KMS-11 (cell line): Measurements from ENCODE around the gene CDH13.

ENCODE experiments used
- H2AFZ ChIP-seq: fragments of 200-600 bp; sonication (generic); 2 replicates; pipeline ENCODE4 v1.6.1; 2016; ENCODE audit warnings: antibody characterized with exemption, mixed run types, low read depth
- H3K27ac ChIP-seq: fragments of 200-600 bp; sonication (generic); 2 replicates; pipeline ENCODE4 v1.6.1; 2016; ENCODE audit warnings: mild to moderate bottlenecking, mixed run types
- H3K27me3 ChIP-seq: fragments of 200-600 bp; sonication (generic); 2 replicates; pipeline ENCODE4 v1.6.1; 2017; ENCODE audit warnings: mild to moderate bottlenecking, low read depth, mixed run types, moderate library complexity; ENCODE audit not compliant: insufficient read depth
- H3K36me3 ChIP-seq: fragments of 200-600 bp; sonication (generic); 2 replicates; pipeline ENCODE4 v1.6.1; 2017; ENCODE audit warnings: mild to moderate bottlenecking, mixed run types; ENCODE audit not compliant: insufficient read depth
- H3K4me1 ChIP-seq: fragments of 200-600 bp; sonication (generic); 2 replicates; pipeline ENCODE4 v1.6.1; 2016; ENCODE audit warnings: mild to moderate bottlenecking, low read depth, mixed run types; ENCODE audit not compliant: poor library complexity, severe bottlenecking
- H3K4me2 ChIP-seq: fragments of 200-600 bp; sonication (generic); 2 replicates; pipeline ENCODE4 v1.7.0; 2016; ENCODE audit warnings: mild to moderate bottlenecking, mixed run types
- H3K4me3 ChIP-seq: fragments of 200-600 bp; sonication (generic); IDR thresholded peaks from 2 replicates; pipeline ENCODE4 v1.6.1; 2017; ENCODE audit warnings: low read depth, low read length, mixed read lengths; ENCODE audit not compliant: insufficient read depth
- H3K79me2 ChIP-seq: fragments of 200-600 bp; sonication (generic); 2 replicates; pipeline ENCODE4 v1.6.1; 2016; ENCODE audit warnings: low read depth, mixed run types; ENCODE audit not compliant: insufficient read depth
- H3K9ac ChIP-seq: fragments of 200-600 bp; sonication (generic); 2 replicates; pipeline ENCODE4 v1.6.1; 2016; ENCODE audit warnings: mild to moderate bottlenecking, mixed run types
- H4K20me1 ChIP-seq: fragments of 200-600 bp; sonication (generic); 2 replicates; pipeline ENCODE4 v1.6.1; 2016; ENCODE audit warnings: mild to moderate bottlenecking, mixed run types; ENCODE audit not compliant: insufficient read depth
- CTCF ChIP-seq: fragments of 200-600 bp; sonication (generic); conservative IDR thresholded peaks from 2 replicates; pipeline ENCODE4 v1.6.1; 2017; ENCODE audit warnings: low read depth, mild to moderate bottlenecking, antibody characterized with exemption, low read length, moderate library complexity, mixed read lengths

CDH13 gene

GRCh38 chr16:83682116-83682867 is 1055.5 kb downstream of the CDH13 start:
- no peaks in the 10 kb centered on the region for H3K4me1 ChIP-seq
- TF ChIP-seq CTCF, result no peak
- no peak overlapping the region for H3K9ac ChIP-seq
- H4K20me1 ChIP-seq, result no peaks in the 10 kb centered on the region
- H2AFZ ChIP-seq, result no peak overlapping the region
- H3K36me3 ChIP-seq, result no peaks in the 10 kb centered on the region
- H3K79me2 ChIP-seq, result no peaks in the 10 kb centered on the region
- H3K4me3 ChIP-seq, result no peak overlapping the region
- H3K27ac ChIP-seq, result no peak overlapping the region
- H3K4me2 ChIP-seq, result no peak overlapping the region
- no peaks in the 10 kb centered on the region for H3K27me3 ChIP-seq

- H3K36me3 ChIP-seq, result no peaks in the 10 kb centered on the region
- H4K20me1 ChIP-seq, result no peaks in the 10 kb centered on the region
- H3K4me3 ChIP-seq, result no peak overlapping the region
- H2AFZ ChIP-seq, result no peak overlapping the region
- H3K9ac ChIP-seq, result no peak overlapping the region
- H3K79me2 ChIP-seq, result no peaks in the 10 kb centered on the region
- no peak for TF ChIP-seq CTCF
- H3K4me2 ChIP-seq, result no peak overlapping the region
- H3K27ac ChIP-seq, result no peak overlapping the region
- no peaks in the 10 kb centered on the region for H3K4me1 ChIP-seq
- no peaks in the 10 kb centered on the region for H3K27me3 ChIP-seq
These were observed 1056.1 kb downstream of the CDH13 start for GRCh38 chr16:83682868-83683235.

- Histone ChIP-seq H3K36me3 (no peaks in the 10 kb centered on the region), H3K4me3 (no peak overlapping the region), H3K27ac (no peak overlapping the region), H3K27me3 (no peaks in the 10 kb centered on the region), H2AFZ (no peak overlapping the region), H3K4me2 (no peak overlapping the region), H3K4me1 (no peaks in the 10 kb centered on the region), H3K9ac (no peak overlapping the region), H3K79me2 (no peaks in the 10 kb centered on the region), H4K20me1 (no peaks in the 10 kb centered on the region)
- TF ChIP-seq CTCF, result no peak
These were observed 1058.9 kb downstream of the CDH13 start for GRCh38 chr16:83685615-83686165.

- H3K4me1 ChIP-seq, result no peaks in the 10 kb centered on the region
- H3K36me3 ChIP-seq, result no peaks in the 10 kb centered on the region
- H3K4me3 ChIP-seq, result no peak overlapping the region
- no peak overlapping the region for H3K27ac ChIP-seq
- no peak overlapping the region for H3K9ac ChIP-seq
- no peak overlapping the region for H2AFZ ChIP-seq
- no peak for TF ChIP-seq CTCF
- H3K79me2 ChIP-seq, result no peaks in the 10 kb centered on the region
- H3K4me2 ChIP-seq, result no peak overlapping the region
- no peaks in the 10 kb centered on the region for H3K27me3 ChIP-seq
- H4K20me1 ChIP-seq, result no peaks in the 10 kb centered on the region
These were observed 1060.0 kb downstream of the CDH13 start for GRCh38 chr16:83686726-83687125.
